Tibial nerve (tissue), 4 donors: ENCODE measurements around the gene STUM. TPM values are rescaled to one million over a fixed set of nuclear protein-coding genes. Genes with fewer than 3 reads are reported as not detected.

Experiments used
- DNase-seq, 2 donors: peaks; one replicate each; pipeline ENCODE4 v3.0.0-alpha.2; 2019; ENCODE audit warnings: low spot score in 2 of 2
- H3K27ac ChIP-seq, 4 donors: fragments of 200-600 bp; sonication (generic) in 3 of 4; one replicate each; pipeline ENCODE4 v1.5.1; 2017 to 2019; ENCODE audit warnings: mild to moderate bottlenecking in 1 of 4
- H3K27me3 ChIP-seq, 2 donors: fragments of 200-600 bp; sonication (generic) in 1 of 2; one replicate each; pipeline versions ENCODE4 v1.5.1 to v1.6.0; 2017 to 2019
- H3K36me3 ChIP-seq, 3 donors: fragments of 200-600 bp; sonication (generic); one replicate each; pipeline ENCODE4 v1.5.1; 2018 to 2019
- H3K4me1 ChIP-seq, 4 donors: fragments of 200-600 bp; sonication (generic) in 3 of 4; one replicate each; pipeline ENCODE4 v1.5.1; 2017 to 2019
- H3K4me3 ChIP-seq, 4 donors: fragments of 200-600 bp; sonication (generic) in 3 of 4; one replicate each; pipeline ENCODE4 v1.5.1; 2017 to 2019; ENCODE audit warnings: mild to moderate bottlenecking in 1 of 4, moderate library complexity in 1 of 4
- H3K9me3 ChIP-seq, 4 donors: fragments of 200-600 bp; sonication (generic) in 3 of 4; one replicate each; pipeline ENCODE4 v1.5.1; 2017 to 2019
- CTCF ChIP-seq, 5 experiments: fragments of 200-600 bp in 3 of 5; fragments of 450-650 bp in 2 of 5; sonication (generic) in 3 of 5; IDR thresholded peaks; one replicate each; pipeline ENCODE4 v1.5.1; 2016 to 2019; ENCODE audit warnings: antibody characterized with exemption in 5 of 5, mild to moderate bottlenecking in 3 of 5, moderate library complexity in 2 of 5
- EP300 ChIP-seq, 2 donors: sonication (generic); formaldehyde crosslinking; IDR thresholded peaks; one replicate each; pipeline ENCODE4 v1.6.1; 2017; ENCODE audit warnings: antibody characterized with exemption in 2 of 2, mild to moderate bottlenecking in 1 of 2
- POLR2A ChIP-seq, 2 donors: fragments of 450-650 bp; IDR thresholded peaks; one replicate each; pipeline ENCODE4 v1.6.1; 2017; ENCODE audit warnings: antibody characterized with exemption in 2 of 2, mild to moderate bottlenecking in 2 of 2, moderate library complexity in 2 of 2
- WGBS, 2 donors: methylation state at CpG; one replicate each; pipeline ENCODE4 v1.1.5; 2018; 5-methylcytosine and 5-hydroxymethylcytosine counted together
- total RNA-seq, 4 donors: library from RNA; depleted of rRNA; stranded (reverse); fragments of >200 nt; gene quantifications; one replicate each; pipeline ENCODE4 v1.1.0, GENCODE V29; 2016

Gene STUM
- total RNA-seq, 4 donors from 2014 or later: 4.8 to 7.5 (median 6.9) TPM

GRCh38 chr1:226533220-226533619, 15.3 kb upstream of the STUM start:
- no peak overlapping the region for H3K4me3 ChIP-seq
- H3K9me3 ChIP-seq: no peaks in the 10 kb centered on the region
- no peaks in the 10 kb centered on the region for H3K27me3 ChIP-seq
- TF ChIP-seq EP300 (IDR thresholded peaks at IDR 0.05) (no peak), CTCF (IDR thresholded peaks at IDR 0.05) (no peak), POLR2A (IDR thresholded peaks at IDR 0.05) (no peak)
- H3K36me3 ChIP-seq: no peaks in the 10 kb centered on the region
- H3K27ac ChIP-seq: no peak overlapping the region
- 69% methylated on average over 5 of the region's 5 CpGs for WGBS, 2 donors
- no peaks in the 10 kb centered on the region for H3K4me1 ChIP-seq
- no peak for DNase-seq

GRCh38 chr1:226534098-226534497, 14.5 kb upstream of the STUM start:
- DNase-seq: no peak
- H3K27me3 ChIP-seq: no peaks in the 10 kb centered on the region
- no peaks in the 10 kb centered on the region for H3K36me3 ChIP-seq
- no peak for TF ChIP-seq EP300 (IDR thresholded peaks at IDR 0.05)
- TF ChIP-seq CTCF (IDR thresholded peaks at IDR 0.05): no peak
- TF ChIP-seq POLR2A (IDR thresholded peaks at IDR 0.05): no peak
- 92 to 94% methylated on average over 3 of the region's 3 CpGs for WGBS, 2 donors
- H3K4me1 ChIP-seq: no peaks in the 10 kb centered on the region
- H3K4me3 ChIP-seq: no peak overlapping the region
- H3K9me3 ChIP-seq: no peaks in the 10 kb centered on the region
- H3K27ac ChIP-seq: no peak overlapping the region

DNA sequence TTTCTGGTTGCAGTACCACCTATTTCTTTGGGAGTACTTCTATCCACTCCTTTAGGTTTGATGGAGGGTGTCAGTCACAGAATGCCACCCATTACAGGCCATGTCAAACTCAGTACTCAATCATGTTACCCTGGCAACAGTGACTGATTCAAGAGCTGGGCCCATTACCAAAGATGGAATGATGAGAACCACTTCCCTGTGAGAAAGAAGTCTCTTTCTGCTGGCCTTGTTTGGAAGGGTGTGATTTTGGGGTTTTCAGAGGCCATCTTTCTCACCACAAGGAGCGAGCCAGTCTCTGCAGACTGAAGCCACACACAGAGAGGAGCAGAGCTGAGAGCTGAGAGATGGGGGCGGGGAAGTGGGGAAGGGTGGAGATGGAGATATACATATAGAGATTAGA, 13.9 kb upstream of the STUM start:
- no peak for TF ChIP-seq POLR2A (IDR thresholded peaks at IDR 0.05)
- TF ChIP-seq CTCF (IDR thresholded peaks at IDR 0.05): no peak
- TF ChIP-seq EP300 (IDR thresholded peaks at IDR 0.05): no peak
- H3K36me3 ChIP-seq: no peaks in the 10 kb centered on the region
- no peak for DNase-seq
- no peaks in the 10 kb centered on the region for H3K9me3 ChIP-seq
- no peak overlapping the region for H3K4me3 ChIP-seq
- no peak overlapping the region for H3K27ac ChIP-seq
- WGBS, 2 donors: 96% methylated on average over 2 of the region's 2 CpGs
- no peaks in the 10 kb centered on the region for H3K4me1 ChIP-seq
- no peaks in the 10 kb centered on the region for H3K27me3 ChIP-seq

GRCh38 chr1:226535666-226536065, 12.9 kb upstream of the STUM start:
- TF ChIP-seq EP300 (IDR thresholded peaks at IDR 0.05) (no peak), CTCF (IDR thresholded peaks at IDR 0.05) (no peak), POLR2A (IDR thresholded peaks at IDR 0.05) (no peak)
- no peak overlapping the region for H3K27ac ChIP-seq
- no peaks in the 10 kb centered on the region for H3K27me3 ChIP-seq
- no peak for DNase-seq
- H3K36me3 ChIP-seq: no peaks in the 10 kb centered on the region
- H3K4me3 ChIP-seq: no peak overlapping the region
- whole genome bisulfite sequencing, 2 donors: 49 to 59% methylated on average over 9 of the region's 9 CpGs
- no peaks in the 10 kb centered on the region for H3K9me3 ChIP-seq
- no peaks in the 10 kb centered on the region for H3K4me1 ChIP-seq

GRCh38 chr1:226541231-226541630, 7.3 kb upstream of the STUM start:
- WGBS, 2 donors: 91 to 93% methylated on average over 4 of the region's 4 CpGs
- TF ChIP-seq CTCF (IDR thresholded peaks at IDR 0.05) (no peak), EP300 (IDR thresholded peaks at IDR 0.05) (no peak), POLR2A (IDR thresholded peaks at IDR 0.05) (no peak)
- Histone ChIP-seq H3K27me3 (no peaks in the 10 kb centered on the region), H3K9me3 (no peaks in the 10 kb centered on the region), H3K4me3 (no peak overlapping the region), H3K27ac (no peak overlapping the region), H3K4me1 (peaks cover 0 to 13% (median 4%) of the 10 kb centered on the region in 4 donors), H3K36me3 (no peaks in the 10 kb centered on the region)
- DNase-seq: no peak
